GM19468 (cell line): ENCODE data around the gene ALKBH3.

Experiments
- ATAC-seq: cut with Tn5 transposase; IDR thresholded peaks from one replicate; pipeline ENCODE4 v1.9.1; 2021; ENCODE audit warnings: mild to moderate bottlenecking, moderate library complexity, moderate number of reproducible peaks; ENCODE audit not compliant: unreplicated experiment; ENCODE audit errors: extremely low read depth

Gene ALKBH3

DNA sequence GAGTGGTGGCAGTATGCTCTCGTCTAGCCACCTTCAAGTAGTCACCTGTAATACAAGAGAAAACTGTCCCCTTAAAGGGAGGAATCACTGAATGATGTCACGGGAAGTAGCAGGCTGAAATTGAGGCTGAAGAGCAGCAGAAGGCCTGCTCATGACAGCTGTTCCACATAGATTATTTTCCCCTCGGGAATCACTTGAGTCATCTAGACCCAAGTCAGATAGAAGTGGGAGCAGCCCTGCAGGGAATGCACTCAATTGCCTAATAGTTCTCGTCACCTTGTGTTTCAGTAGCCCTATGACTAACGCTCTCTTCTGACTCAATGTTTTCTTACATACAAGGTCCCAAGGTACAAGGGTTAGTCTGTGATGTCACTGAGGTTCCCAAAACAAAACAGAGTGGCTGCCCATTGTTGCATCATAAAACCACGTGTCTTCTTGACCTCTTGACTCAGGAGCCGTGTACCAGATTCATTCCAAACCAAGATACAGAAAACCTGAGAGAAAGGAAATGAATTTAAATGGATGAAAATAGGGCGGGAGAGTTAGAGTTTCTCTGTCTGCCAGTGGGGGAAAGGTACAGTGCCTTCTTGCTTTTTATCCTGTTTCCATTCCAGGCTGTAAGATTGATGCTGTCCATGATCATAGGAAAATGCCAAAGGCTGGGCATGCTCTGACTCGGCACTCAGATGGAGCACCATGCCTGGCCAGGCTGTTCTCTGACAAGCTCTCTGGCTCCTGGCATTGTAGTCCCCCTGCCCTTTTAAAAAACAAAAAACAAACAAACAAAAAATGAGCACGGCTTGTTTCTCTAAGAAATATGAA, 40.2 kb downstream of the ALKBH3 start:
- no peak for ATAC-seq

- ATAC-seq: no peak
Observed at GRCh38 chr11:43921561-43922294, 41.1 kb downstream of the ALKBH3 start.

DNA sequence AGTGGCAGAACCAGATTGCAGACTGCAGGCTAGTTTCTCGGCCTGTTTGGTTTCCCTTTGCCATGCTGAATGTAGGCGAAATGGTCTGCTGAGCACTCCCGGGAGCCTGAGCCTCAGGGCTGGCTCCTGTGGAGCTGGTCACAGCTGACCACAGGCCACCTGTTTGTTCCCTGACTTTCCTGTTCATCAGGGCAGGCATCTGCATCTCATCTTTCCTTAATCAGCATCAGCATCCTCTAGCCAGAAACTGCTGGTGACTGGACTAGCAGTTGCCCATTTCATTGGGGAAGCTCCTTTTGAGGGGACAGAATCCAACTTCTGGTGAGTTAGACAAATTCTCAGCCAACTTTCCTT, 41.6 kb downstream of the ALKBH3 start:
- ATAC-seq: no peak

DNA sequence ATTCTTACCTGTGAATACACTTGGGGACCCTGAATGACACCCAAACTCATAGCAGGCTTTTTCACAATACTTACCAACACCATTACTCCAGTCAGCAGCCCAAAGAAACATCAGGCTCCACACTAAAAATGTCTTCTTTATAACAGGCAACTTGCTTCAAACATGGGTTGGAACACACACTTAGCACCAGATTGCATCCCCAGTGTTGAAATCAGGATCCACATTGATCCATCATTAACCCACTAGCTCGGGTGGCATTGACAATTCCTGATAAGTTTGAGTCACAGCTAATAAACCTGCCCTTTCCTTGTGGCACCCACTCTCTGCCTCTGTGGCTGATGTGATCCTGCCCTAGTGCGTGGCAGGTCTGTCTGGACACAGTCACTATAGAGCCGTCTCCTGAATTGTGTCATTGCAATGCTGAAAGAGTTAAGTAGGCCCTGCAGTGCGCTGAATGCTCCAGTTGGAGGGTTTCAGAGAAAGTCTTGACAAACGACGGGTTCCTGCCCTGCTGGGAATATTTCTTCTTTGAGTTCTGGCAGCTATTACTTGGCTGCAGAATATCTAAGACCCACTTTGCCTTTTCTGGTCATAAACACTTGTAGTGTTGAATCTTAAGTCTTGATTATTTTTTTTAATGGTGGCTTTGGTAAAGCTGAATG, 42.2 kb downstream of the ALKBH3 start:
- ATAC-seq: no peak

- no peak for ATAC-seq
Observed at GRCh38 chr11:43923406-43924111, 42.9 kb downstream of the ALKBH3 start.

DNA sequence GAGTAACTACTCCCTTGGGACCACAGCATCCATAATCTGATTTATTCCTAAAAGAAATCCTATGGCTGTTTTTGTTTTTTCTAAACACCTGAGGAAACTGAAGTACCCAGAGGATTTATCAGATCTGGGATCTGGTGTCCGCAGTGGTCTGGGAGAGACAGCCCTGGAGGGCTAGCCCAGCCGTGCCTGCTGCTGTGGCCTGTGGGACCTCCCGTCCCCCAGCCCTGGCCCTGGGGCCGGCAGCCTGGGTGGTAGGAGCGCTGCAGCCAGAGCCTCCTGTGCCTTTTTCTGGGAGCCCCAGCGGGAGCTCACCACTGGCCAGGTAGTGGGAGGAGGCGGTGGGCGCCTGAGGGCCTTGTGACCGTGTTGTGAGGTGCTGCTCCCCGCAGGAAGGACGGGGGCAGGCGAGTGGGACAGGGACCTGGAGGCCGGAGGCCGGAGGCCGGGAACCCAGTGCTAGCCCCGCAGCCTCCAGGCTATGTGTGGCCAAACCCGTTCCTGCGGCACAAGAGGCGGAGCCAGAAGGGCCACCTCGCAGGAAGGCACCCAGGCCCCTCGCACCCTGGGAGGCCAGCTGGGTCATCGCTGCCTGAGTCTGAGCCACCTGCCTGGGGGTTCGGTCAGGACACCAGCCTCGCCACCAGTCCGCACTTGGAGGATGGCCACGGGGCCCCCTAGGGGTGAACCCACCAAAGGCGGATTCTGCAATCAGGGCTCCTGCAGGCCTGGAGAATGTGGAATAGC, 43.7 kb downstream of the ALKBH3 start:
- ATAC-seq: no peak

GRCh38 chr11:43925063-43925931, 44.7 kb downstream of the ALKBH3 start:
- ATAC-seq: no peak

DNA sequence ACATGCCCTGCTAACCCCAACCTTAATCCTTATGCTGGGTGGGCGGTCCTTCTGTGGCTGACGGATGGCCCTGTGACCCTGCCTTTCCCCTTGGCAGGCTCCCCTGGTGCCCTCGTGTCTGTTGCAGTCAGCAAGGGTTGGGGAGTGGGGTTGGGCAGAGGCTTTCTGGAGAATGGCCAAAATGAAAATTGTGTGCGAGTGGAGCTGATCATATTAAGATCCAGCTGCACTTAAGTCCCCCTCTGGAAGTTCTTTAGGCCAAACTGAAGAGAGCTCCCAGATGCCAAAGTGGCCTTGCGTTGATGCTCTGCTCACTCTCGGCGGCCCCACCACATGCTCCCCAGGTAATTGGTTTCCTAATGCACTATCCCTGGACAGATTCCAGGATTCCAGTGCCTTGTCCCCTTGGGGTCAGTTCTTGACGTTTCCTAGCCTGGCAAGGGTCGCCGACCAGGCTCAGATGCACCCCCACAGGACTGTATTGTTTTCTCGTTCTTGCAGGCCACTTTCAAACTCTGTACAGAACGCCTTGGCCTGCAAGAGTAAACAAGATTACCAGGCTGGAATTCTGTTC, 45.4 kb downstream of the ALKBH3 start:
- no peak for ATAC-seq

GRCh38 chr11:43927070-43927469, 46.4 kb downstream of the ALKBH3 start:
- no peak for ATAC-seq

- no peak for ATAC-seq
Observed at GRCh38 chr11:43927925-43928707, 47.5 kb downstream of the ALKBH3 start.

- ATAC-seq: no peak
Observed at GRCh38 chr11:43928721-43929120, 48.1 kb downstream of the ALKBH3 start.

DNA sequence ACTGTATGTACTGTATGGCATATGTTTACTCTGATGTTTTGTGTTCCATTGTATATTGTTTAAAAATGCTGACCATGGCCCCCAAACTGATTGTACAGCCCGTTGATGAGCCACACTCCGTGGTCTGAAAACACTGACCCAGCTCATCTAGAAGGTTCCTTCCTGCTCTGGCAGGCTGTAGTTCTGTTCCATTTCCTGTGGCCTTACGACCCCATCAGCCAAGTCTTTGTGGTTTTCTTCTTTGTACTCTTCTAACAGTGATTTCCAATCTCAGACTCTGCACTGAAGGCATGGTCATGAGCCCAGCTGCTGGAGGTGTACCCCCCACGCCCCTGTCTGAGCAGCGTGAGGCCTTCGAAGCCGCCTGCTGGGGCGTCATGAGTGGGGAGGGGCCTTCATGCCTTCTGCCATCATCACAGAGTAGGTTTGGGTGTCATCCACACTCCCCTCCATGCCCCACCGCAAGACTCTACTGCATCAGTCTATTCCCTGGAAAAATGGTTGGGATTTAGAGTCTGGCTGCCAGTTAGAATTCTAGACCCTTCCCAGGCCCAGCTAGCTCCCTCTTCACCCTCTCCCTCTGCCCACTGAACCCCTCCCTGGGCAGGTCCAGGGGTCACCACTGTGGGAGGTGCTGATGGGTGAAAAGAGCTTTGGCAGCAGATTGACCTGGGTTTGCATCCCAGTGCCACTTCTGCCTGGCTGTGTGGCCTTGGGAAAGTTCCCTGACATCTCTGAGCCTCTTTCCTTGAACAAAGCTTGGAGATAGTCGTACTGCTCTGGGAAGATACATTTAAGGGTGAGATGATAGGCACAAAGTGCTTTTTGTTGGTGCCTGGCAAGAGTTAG, 50.5 kb downstream of the ALKBH3 start:
- ATAC-seq: no peak

DNA sequence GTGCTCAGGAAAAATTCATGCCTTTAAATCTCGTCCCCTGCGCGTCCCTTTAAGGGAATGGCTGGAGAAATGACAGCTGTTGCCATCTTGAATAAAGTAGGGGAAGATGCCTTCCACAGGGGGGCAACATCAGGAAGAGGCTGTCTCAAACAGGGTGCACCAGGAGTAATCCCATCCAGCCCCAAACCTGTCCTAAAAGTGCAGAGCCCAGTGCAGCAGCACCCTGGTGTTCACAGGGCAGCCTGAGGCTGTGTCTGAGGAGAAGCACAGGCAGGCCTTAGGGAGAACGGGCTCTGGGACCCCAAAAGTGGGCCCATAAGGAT, 51.0 kb downstream of the ALKBH3 start:
- ATAC-seq: no peak

- no peak for ATAC-seq
Observed at GRCh38 chr11:43933226-43933607, 52.6 kb downstream of the ALKBH3 start.

DNA sequence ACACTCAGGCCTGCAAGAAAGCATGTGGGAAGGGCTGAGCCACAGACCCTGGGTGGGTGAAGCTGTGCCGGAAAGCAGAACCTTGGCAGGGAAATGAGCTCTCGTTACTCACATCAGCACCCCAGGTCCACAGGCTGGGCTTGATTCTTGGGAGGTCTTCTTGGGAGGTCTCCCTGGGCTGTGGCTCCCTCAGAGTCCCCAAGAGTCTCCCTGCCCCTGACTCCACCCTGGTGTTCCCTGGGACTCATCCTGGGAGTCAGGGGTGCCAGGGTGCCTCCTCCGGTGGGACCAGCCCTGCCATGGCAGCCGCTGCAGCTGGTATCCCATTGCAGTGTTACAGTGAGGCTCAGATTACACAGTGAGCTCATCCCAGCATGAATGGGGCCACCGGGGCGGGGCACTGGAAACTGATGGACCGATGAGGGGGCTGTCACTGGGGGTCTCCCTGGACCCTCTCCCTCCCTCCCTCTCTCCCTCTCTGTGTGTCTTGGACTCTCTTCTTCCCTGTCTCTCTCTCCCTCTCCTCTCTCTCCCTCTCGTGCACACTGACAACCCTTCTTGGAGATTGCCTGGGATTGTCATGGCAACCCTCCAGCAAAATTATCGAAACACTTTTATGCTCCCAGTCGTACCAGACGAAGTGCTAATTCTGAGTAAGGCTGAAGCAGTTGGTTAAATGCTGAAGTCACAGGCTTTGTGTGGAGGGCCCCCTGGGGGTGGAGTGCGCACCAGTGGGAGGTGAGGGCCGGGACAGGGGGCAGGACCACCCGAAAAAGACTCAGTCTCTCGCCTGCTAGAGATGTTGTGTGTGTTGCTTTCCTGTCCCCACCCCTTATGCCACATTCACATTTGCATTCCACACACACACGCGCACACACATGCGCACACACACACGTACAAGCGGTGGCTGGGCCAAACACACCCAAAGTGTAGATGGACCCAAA, 53.2 kb downstream of the ALKBH3 start:
- no peak for ATAC-seq
